OCI-LY1 (cell line): ENCODE data around the gene ZSCAN5A.
"Not testable (repeated sequence)": the region's sequence is repeated elsewhere in the genome, so short reads cannot be mapped to it uniquely, and the experiment has no call there.

Source experiments
- H2AFZ ChIP-seq: fragments of 200-600 bp; sonication (generic), shearing (Covaris generic); 2 replicates; pipeline ENCODE4 v1.6.0; 2014; ENCODE audit warnings: antibody characterized with exemption, mild to moderate bottlenecking, low read length
- H3F3A ChIP-seq: fragments of 200-600 bp; sonication (generic), shearing (Covaris generic); 2 replicates; pipeline ENCODE4 v1.6.0; 2014; ENCODE audit warnings: mild to moderate bottlenecking, antibody characterized with exemption, low read length, moderate library complexity; ENCODE audit not compliant: insufficient read depth
- H3K27ac ChIP-seq: fragments of 200-600 bp; sonication (generic); 2 replicates; pipeline ENCODE4 v1.5.1; 2014; ENCODE audit warnings: low read length, mixed run types, mild to moderate bottlenecking, low read depth; ENCODE audit not compliant: poor library complexity, severe bottlenecking
- H3K27me3 ChIP-seq: fragments of 200-600 bp; sonication (generic); 2 replicates; pipeline ENCODE4 v1.6.0; 2014; ENCODE audit warnings: antibody characterized with exemption, mild to moderate bottlenecking, low read length, moderate library complexity; ENCODE audit not compliant: insufficient read depth
- H3K36me3 ChIP-seq: fragments of 200-600 bp; sonication (generic); 2 replicates; pipeline ENCODE4 v1.6.1; 2014; ENCODE audit warnings: mild to moderate bottlenecking, antibody characterized with exemption, low read length, moderate library complexity, mixed read lengths; ENCODE audit not compliant: insufficient read depth
- H3K4me1 ChIP-seq: fragments of 200-600 bp; sonication (generic); 2 replicates; pipeline ENCODE4 v1.5.1; 2014; ENCODE audit warnings: mild to moderate bottlenecking, low read length, moderate library complexity; ENCODE audit not compliant: insufficient read depth, severe bottlenecking
- H3K4me2 ChIP-seq: fragments of 200-600 bp; sonication (generic), shearing (Covaris generic); 2 replicates; pipeline ENCODE4 v1.6.1; 2014; ENCODE audit warnings: low read length
- H3K4me3 ChIP-seq: fragments of 200-600 bp; sonication (generic); 2 replicates; pipeline ENCODE4 v1.5.1; 2014; ENCODE audit warnings: low read length, low read depth, mild to moderate bottlenecking, mixed read lengths; ENCODE audit not compliant: poor library complexity, severe bottlenecking
- H3K79me2 ChIP-seq: fragments of 200-600 bp; shearing (Covaris generic); 2 replicates; pipeline ENCODE4 v1.6.1; 2016; ENCODE audit warnings: mixed run types, low read length, mixed read lengths; ENCODE audit not compliant: insufficient read depth
- H3K9ac ChIP-seq: fragments of 200-600 bp; sonication (generic), shearing (Covaris generic); 2 replicates; pipeline ENCODE4 v1.6.1; 2014; ENCODE audit warnings: mild to moderate bottlenecking, low read length, mixed read lengths
- H3K9me2 ChIP-seq: fragments of 200-600 bp; sonication (generic), shearing (Covaris generic); 2 replicates; pipeline ENCODE4 v1.6.1; 2014; ENCODE audit warnings: low read depth, mild to moderate bottlenecking, low read length, mixed read lengths
- H3K9me3 ChIP-seq: fragments of 200-600 bp; shearing (Covaris generic); 2 replicates; pipeline ENCODE4 v1.6.1; 2014; ENCODE audit warnings: low read length, mixed read lengths
- H4K20me1 ChIP-seq: fragments of 200-600 bp; sonication (generic), shearing (Covaris generic); 2 replicates; pipeline ENCODE4 v1.6.0; 2016; ENCODE audit warnings: mild to moderate bottlenecking, low read length; ENCODE audit not compliant: insufficient read depth
- CTCF ChIP-seq: fragments of 200-600 bp; sonication (generic), shearing (Covaris generic); IDR thresholded peaks from 2 replicates; pipeline ENCODE4 v1.5.1; 2017; ENCODE audit warnings: mild to moderate bottlenecking, antibody characterized with exemption, low read length, moderate library complexity, mixed read lengths
- EZH2 ChIP-seq: fragments of 200-600 bp; sonication (generic), shearing (Covaris generic); IDR thresholded peaks from 2 replicates; pipeline ENCODE4 v1.8.0; 2017; ENCODE audit warnings: borderline replicate concordance, mixed run types, mild to moderate bottlenecking, antibody characterized with exemption, low read length, moderate library complexity, mixed read lengths

Gene ZSCAN5A

GRCh38 chr19:56310462-56310861 is 4.2 kb downstream of the ZSCAN5A start:
- no peak overlapping the region for H3K27ac ChIP-seq
- peaks cover 8% of the 10 kb centered on the region for H3K4me1 ChIP-seq
- H3K4me3 ChIP-seq, result no peak overlapping the region
- no peak overlapping the region for H3K4me2 ChIP-seq
- H2AFZ ChIP-seq, result no peak overlapping the region
- H3K9me2 ChIP-seq, result no peaks in the 10 kb centered on the region
- TF ChIP-seq EZH2 (no peak), CTCF (no peak)
- peaks cover 20% of the 10 kb centered on the region for H3K36me3 ChIP-seq
- H4K20me1 ChIP-seq, result no peaks in the 10 kb centered on the region
- no peaks in the 10 kb centered on the region for H3K79me2 ChIP-seq
- H3K9ac ChIP-seq, result no peak overlapping the region
- no peaks in the 10 kb centered on the region for H3F3A ChIP-seq
- no peaks in the 10 kb centered on the region for H3K27me3 ChIP-seq
- H3K9me3 ChIP-seq, result no peaks in the 10 kb centered on the region

- peaks cover 26% of the 10 kb centered on the region for H3K36me3 ChIP-seq
Observed at GRCh38 chr19:56309511-56310185, 5.0 kb downstream of the ZSCAN5A start.

GRCh38 chr19:56308792-56309191 is 5.8 kb downstream of the ZSCAN5A start:
- Histone ChIP-seq H3K27me3 (no peaks in the 10 kb centered on the region), H4K20me1 (no peaks in the 10 kb centered on the region), H3K9me3 (no peaks in the 10 kb centered on the region), H3K36me3 (peaks cover 26% of the 10 kb centered on the region), H2AFZ (no peak overlapping the region), H3K27ac (no peak overlapping the region), H3F3A (no peaks in the 10 kb centered on the region), H3K4me2 (no peak overlapping the region), H3K9me2 (no peaks in the 10 kb centered on the region), H3K4me3 (no peak overlapping the region), H3K4me1 (peaks cover 3% of the 10 kb centered on the region), H3K9ac (no peak overlapping the region), H3K79me2 (no peaks in the 10 kb centered on the region)
- TF ChIP-seq CTCF (no peak), EZH2 (no peak)

More at GRCh38 chr19:56309511-56310185, 5.0 kb downstream of the ZSCAN5A start:
- Histone ChIP-seq H3K9ac (no peak overlapping the region), H3K9me3 (no peaks in the 10 kb centered on the region), H3K79me2 (no peaks in the 10 kb centered on the region), H3K4me3 (no peak overlapping the region), H3K9me2 (no peaks in the 10 kb centered on the region), H3K27me3 (no peaks in the 10 kb centered on the region), H3K27ac (no peak overlapping the region), H3K4me1 (peaks cover 7% of the 10 kb centered on the region), H3K4me2 (no peak overlapping the region), H4K20me1 (no peaks in the 10 kb centered on the region), H2AFZ (no peak overlapping the region), H3F3A (no peaks in the 10 kb centered on the region)
- TF ChIP-seq CTCF (peak; percentile 100), EZH2 (no peak)

GRCh38 chr19:56307062-56307461 is 7.6 kb downstream of the ZSCAN5A start:
- not testable (repeated sequence) for H4K20me1 ChIP-seq, H3K4me1 ChIP-seq, H2AFZ ChIP-seq, H3K27ac ChIP-seq, H3K9me3 ChIP-seq, H3K9me2 ChIP-seq, H3K79me2 ChIP-seq, H3F3A ChIP-seq, H3K4me3 ChIP-seq, H3K4me2 ChIP-seq, H3K9ac ChIP-seq, H3K27me3 ChIP-seq
- H3K36me3 ChIP-seq, result peaks cover 16% of the 10 kb centered on the region; the same call in 1 of the 2 replicates
